Measurements from ENCODE around the gene DNLZ.

GRCh38 chr9:136344544-136345280 is 18.8 kb downstream of the DNLZ start:
- TF ChIP-seq TAF1 (IDR thresholded peaks at IDR 0.05; ENCODE audit: borderline replicate concordance, low read depth, low read length) (no peak), POLR2AphosphoS5 (IDR thresholded peaks at IDR 0.05; ENCODE audit: low read depth, low read length) (no peak), POLR2A (IDR thresholded peaks at IDR 0.05; ENCODE audit: low read depth, low read length) (no peak)

All from GM12892 (cell line).